ENCODE measurements around the gene SPPL2B. TPM values are rescaled to one million over a fixed set of nuclear protein-coding genes. Genes with fewer than 3 reads are reported as not detected.

SPPL2B gene
- total RNA-seq, 4 donors from 2014 or later, result 24.0 to 42.6 (median 27.4) TPM

DNA sequence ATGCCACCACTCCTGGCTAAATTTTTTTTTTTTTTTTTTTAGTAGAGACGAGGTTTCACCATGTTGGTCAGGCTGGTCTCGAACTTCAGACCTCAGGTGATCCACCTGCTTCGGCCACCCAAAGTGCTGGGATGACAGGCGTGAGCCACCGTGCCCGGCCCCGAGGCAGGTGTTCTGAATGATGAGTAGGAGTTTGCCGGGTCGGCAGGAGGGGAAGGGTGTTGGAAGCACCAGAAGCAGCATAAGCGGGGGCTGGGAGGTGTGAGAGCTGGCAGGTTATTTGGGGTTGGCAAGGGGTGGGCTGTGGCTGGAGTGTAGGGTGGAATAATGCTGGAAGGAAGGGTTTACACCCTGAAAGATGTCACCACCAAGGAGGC is 1.8 kb downstream of the SPPL2B start:
- TF ChIP-seq, protein P1, sequence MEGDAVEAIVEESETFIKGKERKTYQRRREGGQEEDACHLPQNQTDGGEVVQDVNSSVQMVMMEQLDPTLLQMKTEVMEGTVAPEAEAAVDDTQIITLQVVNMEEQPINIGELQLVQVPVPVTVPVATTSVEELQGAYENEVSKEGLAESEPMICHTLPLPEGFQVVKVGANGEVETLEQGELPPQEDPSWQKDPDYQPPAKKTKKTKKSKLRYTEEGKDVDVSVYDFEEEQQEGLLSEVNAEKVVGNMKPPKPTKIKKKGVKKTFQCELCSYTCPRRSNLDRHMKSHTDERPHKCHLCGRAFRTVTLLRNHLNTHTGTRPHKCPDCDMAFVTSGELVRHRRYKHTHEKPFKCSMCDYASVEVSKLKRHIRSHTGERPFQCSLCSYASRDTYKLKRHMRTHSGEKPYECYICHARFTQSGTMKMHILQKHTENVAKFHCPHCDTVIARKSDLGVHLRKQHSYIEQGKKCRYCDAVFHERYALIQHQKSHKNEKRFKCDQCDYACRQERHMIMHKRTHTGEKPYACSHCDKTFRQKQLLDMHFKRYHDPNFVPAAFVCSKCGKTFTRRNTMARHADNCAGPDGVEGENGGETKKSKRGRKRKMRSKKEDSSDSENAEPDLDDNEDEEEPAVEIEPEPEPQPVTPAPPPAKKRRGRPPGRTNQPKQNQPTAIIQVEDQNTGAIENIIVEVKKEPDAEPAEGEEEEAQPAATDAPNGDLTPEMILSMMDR (IDR thresholded peaks at IDR 0.05), result no peak
- DNase-seq (ENCODE audit: low spot score) (no peak), ATAC-seq (ENCODE audit: low FRiP score) (no peak)

GRCh38 chr19:2330632-2331284 is 2.3 kb downstream of the SPPL2B start:
- DNase-seq (ENCODE audit: low spot score), result no peak
- no peak for ATAC-seq (ENCODE audit: low FRiP score)
- TF ChIP-seq, protein P1 (IDR thresholded peaks at IDR 0.05), result no peak

DNA sequence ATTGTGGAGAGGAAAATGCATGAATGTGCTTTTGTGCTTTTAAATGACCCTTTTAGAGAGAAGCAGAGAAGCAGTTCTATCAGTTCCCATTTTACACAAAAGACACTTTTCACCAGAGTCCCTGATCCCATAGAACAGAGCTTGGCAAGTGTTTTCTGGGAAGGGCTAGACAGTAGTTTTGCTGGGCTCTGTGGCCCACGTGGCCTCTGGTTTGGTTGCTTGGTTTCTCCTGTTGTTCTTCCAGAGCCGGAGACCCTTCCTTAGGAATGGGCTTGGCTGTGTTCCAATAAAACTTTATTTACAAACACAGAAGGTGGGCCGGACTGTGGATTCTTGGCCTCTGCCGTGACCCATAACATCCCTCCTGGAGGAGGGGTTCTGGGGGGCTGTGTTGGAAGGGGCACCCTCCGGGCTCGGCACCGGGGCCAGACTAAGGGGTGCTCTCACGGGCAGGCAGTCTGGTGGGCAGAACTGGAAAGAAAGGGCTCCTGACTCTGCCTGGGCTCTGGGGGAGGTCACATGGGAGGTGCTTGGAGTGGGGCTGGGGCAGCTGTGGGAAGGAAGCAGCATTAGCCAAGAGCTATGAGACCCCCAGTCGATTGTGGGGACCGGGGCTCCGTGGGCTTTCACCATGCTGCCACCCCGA is 3.2 kb downstream of the SPPL2B start:
- TF ChIP-seq, protein P1 (IDR thresholded peaks at IDR 0.05), result no peak
- no peak for DNase-seq (ENCODE audit: low spot score)
- ATAC-seq (ENCODE audit: low FRiP score), result no peak

DNA sequence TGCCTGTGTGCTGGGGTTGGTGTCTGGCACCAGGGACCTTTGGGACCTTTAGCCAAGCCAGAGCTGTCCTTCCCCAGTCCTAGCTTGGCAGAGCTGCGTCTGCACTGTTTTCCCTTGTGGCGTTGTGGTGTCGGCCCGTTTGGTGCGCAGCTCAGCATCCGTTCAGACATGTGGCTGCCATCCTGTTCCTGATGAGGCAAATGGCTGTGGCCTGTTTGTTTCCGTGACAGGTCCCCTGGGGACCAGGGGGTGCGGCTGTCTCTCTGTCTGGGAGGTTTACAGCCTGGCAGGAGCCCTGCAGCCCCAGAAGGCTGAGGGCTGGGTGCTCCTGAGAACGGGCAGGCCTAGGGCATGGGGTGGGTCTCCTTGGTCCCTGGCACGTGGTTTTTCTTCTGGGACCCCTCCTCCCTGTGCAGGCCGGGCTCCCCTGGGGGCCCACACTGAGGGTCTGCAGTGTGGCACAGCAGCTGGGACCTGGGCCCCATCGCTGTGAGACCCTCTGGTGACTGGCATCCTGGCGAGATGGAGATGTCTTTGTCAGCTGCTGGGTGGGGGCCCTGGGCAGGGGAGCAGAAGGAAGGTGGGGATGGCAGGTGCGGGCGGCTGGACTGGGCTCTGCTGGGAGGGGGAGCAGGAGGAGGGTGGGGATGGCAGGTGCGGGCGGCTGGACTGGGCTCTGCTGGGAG is 4.0 kb downstream of the SPPL2B start:
- no peak for DNase-seq (ENCODE audit: low spot score)
- TF ChIP-seq, protein P1 (IDR thresholded peaks at IDR 0.05), result no peak
- ATAC-seq (ENCODE audit: low FRiP score), result no peak

GRCh38 chr19:2333027-2333806 is 4.7 kb downstream of the SPPL2B start:
- ATAC-seq (ENCODE audit: low FRiP score) (no peak), DNase-seq (ENCODE audit: low spot score) (no peak)
- TF ChIP-seq, protein P1 (IDR thresholded peaks at IDR 0.05), result no peak

DNA sequence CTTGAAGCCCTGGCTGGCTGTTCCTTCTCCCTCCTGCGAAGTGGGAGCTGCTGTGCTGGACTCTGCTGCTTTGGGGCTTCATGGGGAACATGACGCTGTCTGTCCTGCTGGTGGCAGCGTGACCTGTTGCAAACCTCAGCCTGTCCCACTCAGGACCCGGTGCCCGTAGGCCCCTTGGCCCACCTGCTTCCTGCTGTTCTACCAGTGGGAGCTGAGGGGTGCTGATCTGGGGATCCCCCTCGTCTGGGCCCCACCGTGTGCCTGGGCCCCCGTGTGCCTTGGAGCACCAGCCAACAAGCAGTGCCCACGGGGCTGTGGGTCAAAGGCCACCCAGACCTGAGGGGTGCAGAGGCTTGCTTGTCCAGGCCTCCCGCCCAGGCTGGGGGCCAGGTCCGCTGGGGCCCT is 5.3 kb downstream of the SPPL2B start:
- no peak for DNase-seq (ENCODE audit: low spot score)
- no peak for ATAC-seq (ENCODE audit: low FRiP score)
- TF ChIP-seq, protein P1 (IDR thresholded peaks at IDR 0.05), result no peak
